GM12878 (cell line): ENCODE results near the gene CHN2. TPM values are rescaled to one million over a fixed set of nuclear protein-coding genes. Genes with fewer than 3 reads are reported as not detected.

Experiments
- ATAC-seq: fragments of 200-7000 bp; cut with Tn5 transposase; 3 replicates; pipeline ENCODE4 v1.9.1; 2020; ENCODE audit warnings: mild to moderate bottlenecking, moderate library complexity
- BruUV-seq: library from RNA; stranded (reverse); fragments of 400-500 nt; replicated peaks from 2 replicates; lab custom pipeline; 2021; lab: Mats Ljungman, UMichigan
- CTCF ChIA-PET: fragments of 300-600 bp; sonication (Branson Sonifier 250); formaldehyde crosslinking; extraction: SDS; loops from one replicate; lab custom pipeline; 2021; ENCODE audit warnings: inconsistent platforms; lab: Yijun Ruan, JAX
- POLR2A ChIA-PET: fragments of 350-600 bp; formaldehyde crosslinking; extraction: SDS; loops from one replicate; lab custom pipeline; 2021; ENCODE audit warnings: inconsistent platforms; lab: Charles Lee
- RAD21 ChIA-PET: fragments of 300-600 bp; sonication (Branson Sonifier 250); formaldehyde crosslinking; loops from one replicate; lab custom pipeline; 2023; ENCODE audit warnings: antibody characterized with exemption; ENCODE audit not compliant: unreplicated experiment; lab: Charles Lee
- SMC1A ChIA-PET: fragments of 300-600 bp; sonication (Branson Sonifier 250); formaldehyde crosslinking; loops from one replicate; lab custom pipeline; 2023; ENCODE audit not compliant: unreplicated experiment, uncharacterized antibody; lab: Charles Lee
- DNase-seq: peaks from one replicate; pipeline ENCODE4 v3.0.0-alpha.2; 2011; ENCODE audit warnings: low read depth, low spot score
- FAIRE-seq: peaks from 3 replicates; lab custom pipeline; 2011; peaks lifted over from hg19 to GRCh38; lab: Jason Lieb, UNC
- H2AFZ ChIP-seq: 2 replicates; pipeline ENCODE4 v1.6.0; 2011; ENCODE audit warnings: low read depth, low read length, control low read depth; ENCODE audit not compliant: control insufficient read depth
- H3K27ac ChIP-seq: 2 replicates; pipeline ENCODE4 v1.5.1; 2011; ENCODE audit warnings: control low read depth; ENCODE audit not compliant: control insufficient read depth, insufficient read depth
- H3K27me3 ChIP-seq, 2 experiments: replicated peaks in 1 of 2; 2 replicates each; pipeline versions ENCODE4 v1.6.0 to v1.6.1; 2011; ENCODE audit warnings: low read length in 1 of 2; ENCODE audit not compliant: control insufficient read depth in 2 of 2, insufficient read depth in 2 of 2
- H3K36me3 ChIP-seq, 2 experiments: 2 replicates each; pipeline ENCODE4 v1.5.1; 2011; ENCODE audit warnings: low read length in 1 of 2; ENCODE audit not compliant: control insufficient read depth in 2 of 2, insufficient read depth in 2 of 2
- H3K4me1 ChIP-seq: 2 replicates; pipeline ENCODE4 v1.6.1; 2011; ENCODE audit warnings: mild to moderate bottlenecking, low read length, moderate library complexity, mixed read lengths; ENCODE audit not compliant: control insufficient read depth, insufficient read depth
- H3K4me2 ChIP-seq: 2 replicates; pipeline ENCODE4 v1.6.0; 2011; ENCODE audit warnings: control low read depth; ENCODE audit not compliant: control insufficient read depth, insufficient read depth
- H3K4me3 ChIP-seq: fragments of 200-600 bp; sonication (generic); 2 replicates; pipeline ENCODE4 v1.5.1; 2016
- H3K79me2 ChIP-seq: 2 replicates; pipeline ENCODE4 v1.6.0; 2011; ENCODE audit warnings: low read length; ENCODE audit not compliant: control insufficient read depth, insufficient read depth
- H3K9ac ChIP-seq: 2 replicates; pipeline ENCODE4 v1.8.0; 2011; ENCODE audit warnings: low read length, control low read depth, mixed read lengths; ENCODE audit not compliant: control insufficient read depth, insufficient read depth
- H3K9me3 ChIP-seq: replicated peaks from 3 replicates; pipeline ENCODE4 v1.5.1; 2011; ENCODE audit warnings: mild to moderate bottlenecking, low read length; ENCODE audit not compliant: control insufficient read depth, insufficient read depth
- H4K20me1 ChIP-seq: 2 replicates; pipeline ENCODE4 v1.6.0; 2011; ENCODE audit not compliant: control insufficient read depth, insufficient read depth
- BRCA1 ChIP-seq: IDR thresholded peaks from 2 replicates; pipeline ENCODE4 v1.6.1; 2011; ENCODE audit warnings: low read depth, low read length, improper control_type of control experiment
- CHD4 ChIP-seq: fragments of 200-600 bp; sonication (generic); IDR thresholded peaks from 2 replicates; pipeline ENCODE4 v1.6.1; 2016; ENCODE audit warnings: mild to moderate bottlenecking
- EGR1 ChIP-seq, 2 experiments: IDR thresholded peaks; 1 replicate in 1 of 2; 2 replicates in 1 of 2; pipeline ENCODE4 v1.6.1; 2011 to 2012; ENCODE audit warnings: low read depth in 2 of 2, low read length in 2 of 2, borderline replicate concordance in 1 of 2, mild to moderate bottlenecking in 1 of 2, moderate library complexity in 1 of 2
- HDAC2 ChIP-seq: fragments of 200-600 bp; sonication (generic); IDR thresholded peaks from 2 replicates; pipeline ENCODE4 v1.6.1; 2017
- MEF2A ChIP-seq: IDR thresholded peaks from 2 replicates; pipeline ENCODE4 v1.6.1; 2011; ENCODE audit warnings: low read depth, mild to moderate bottlenecking, low read length, moderate library complexity; ENCODE audit not compliant: insufficient read depth
- MTA2 ChIP-seq: fragments of 450-650 bp; IDR thresholded peaks from 2 replicates; pipeline ENCODE4 v1.6.1; 2016; ENCODE audit warnings: low read depth, mild to moderate bottlenecking, moderate library complexity
- MYB ChIP-seq: fragments of 150-350 bp; IDR thresholded peaks from 2 replicates; pipeline ENCODE4 v1.6.1; 2014; ENCODE audit warnings: mild to moderate bottlenecking, low read depth, low read length, borderline replicate concordance
- POLR2AphosphoS2 ChIP-seq: IDR thresholded peaks from 2 replicates; pipeline ENCODE4 v1.6.1; 2011; ENCODE audit warnings: low read depth, mild to moderate bottlenecking, low read length, improper control_type of control experiment, moderate library complexity
- POU2F2 ChIP-seq: IDR thresholded peaks from 3 replicates; pipeline ENCODE4 v1.6.1; 2011; ENCODE audit warnings: low read depth, mild to moderate bottlenecking, low read length, borderline replicate concordance
- RELA ChIP-seq: fragments of 450-650 bp; IDR thresholded peaks from 2 replicates; pipeline ENCODE4 v1.8.0; 2014; ENCODE audit warnings: borderline replicate concordance; ENCODE audit not compliant: partially characterized antibody
- SIX5 ChIP-seq: IDR thresholded peaks from 2 replicates; pipeline ENCODE4 v1.6.1; 2011; ENCODE audit warnings: mild to moderate bottlenecking, low read depth, low read length, moderate library complexity; ENCODE audit not compliant: severe bottlenecking
- STAT1 ChIP-seq: fragments of 450-650 bp; conservative IDR thresholded peaks from 2 replicates; pipeline ENCODE4 v1.6.1; 2014; ENCODE audit warnings: antibody characterized with exemption, mild to moderate bottlenecking
- TAF1 ChIP-seq: IDR thresholded peaks from 2 replicates; pipeline ENCODE4 v1.6.1; 2011; ENCODE audit warnings: mild to moderate bottlenecking, low read depth, low read length, borderline replicate concordance
- TCF3 ChIP-seq: IDR thresholded peaks from 2 replicates; pipeline ENCODE4 v1.6.1; 2012; ENCODE audit warnings: low read depth, mild to moderate bottlenecking, low read length, borderline replicate concordance; ENCODE audit not compliant: insufficient read depth
- YBX1 ChIP-seq: fragments of 450-650 bp; IDR thresholded peaks from 2 replicates; pipeline ENCODE4 v1.6.1; 2016; ENCODE audit warnings: antibody characterized with exemption
- WGBS: methylation state at CpG from one replicate; pipeline ENCODE4 v1.1.6; 2016; ENCODE audit warnings: low lambda C conversion rate; ENCODE audit not compliant: insufficient replicate concordance, insufficient coverage; ENCODE audit errors: missing lambda C conversion rate; 5-methylcytosine and 5-hydroxymethylcytosine counted together
- in situ Hi-C: fragments of 300-500 bp; cut with MboI; formaldehyde crosslinking; loops from 9 replicates; pipeline ENCODE4 v1.14.3; 2018; ENCODE audit warnings: mixed read lengths
- intact Hi-C: fragments of 100-400 bp; cut with micrococcal nuclease; formaldehyde crosslinking; loops from one replicate; pipeline ENCODE4 v1.14.2; 2022; ENCODE audit not compliant: unreplicated experiment
- polyA plus RNA-seq, 11 experiments: library from polyadenylated mRNA; depleted of rRNA in 4 of 11; unstranded in 6 of 11; stranded (reverse) in 5 of 11; fragments of >200 nt; fragmentation: Nextera tagmentation in 4 of 11; fragmentation: Illumina TruSeq in 1 of 11; extraction: Ambion mirVana in 4 of 11; extraction: Trizol in 1 of 11; gene quantifications; 1 replicate in 1 of 11; 2 replicates in 10 of 11; pipeline versions ENCODE4 v1.2.1 to v1.2.3, GENCODE V29; 2011 to 2016; ENCODE audit warnings: inconsistent platforms in 2 of 11, missing spikeins in 2 of 11, low read depth in 1 of 11
- total RNA-seq, 4 experiments: library from RNA; depleted of rRNA in 3 of 4; stranded (reverse); fragments of >200 nt in 3 of 4; fragmentation: Illumina TruSeq in 1 of 4; extraction: Trizol in 1 of 4; gene quantifications; 2 replicates each; pipeline versions ENCODE4 v1.2.1 to v1.2.3, GENCODE V29; 2013 to 2021
- TF ChIP-seq, protein P1 (sequence below): IDR thresholded peaks from 2 replicates; pipeline ENCODE4 v1.6.1; 2012; ENCODE audit warnings: low read depth, low read length, improper control_type of control experiment
- TF ChIP-seq, protein P2 (sequence below): IDR thresholded peaks from 2 replicates; pipeline ENCODE4 v1.6.1; 2011; ENCODE audit warnings: borderline replicate concordance, low read depth, mild to moderate bottlenecking, moderate library complexity, low read length; ENCODE audit not compliant: insufficient read depth, poor library complexity, severe bottlenecking
- TF ChIP-seq, protein P3 (sequence below): fragments of 450-650 bp; formaldehyde crosslinking; IDR thresholded peaks from 2 replicates; pipeline ENCODE4 v1.4.0; 2020; ENCODE audit warnings: mild to moderate bottlenecking, moderate library complexity

The CHN2 gene
- total and polyA plus RNA-seq, 10 of the 15 experiments (the other 5 are each of a cell fraction or from before 2014, with no cell fraction given): 0.11 to 3.8 (median 0.37) TPM; not detected in 2

DNA sequence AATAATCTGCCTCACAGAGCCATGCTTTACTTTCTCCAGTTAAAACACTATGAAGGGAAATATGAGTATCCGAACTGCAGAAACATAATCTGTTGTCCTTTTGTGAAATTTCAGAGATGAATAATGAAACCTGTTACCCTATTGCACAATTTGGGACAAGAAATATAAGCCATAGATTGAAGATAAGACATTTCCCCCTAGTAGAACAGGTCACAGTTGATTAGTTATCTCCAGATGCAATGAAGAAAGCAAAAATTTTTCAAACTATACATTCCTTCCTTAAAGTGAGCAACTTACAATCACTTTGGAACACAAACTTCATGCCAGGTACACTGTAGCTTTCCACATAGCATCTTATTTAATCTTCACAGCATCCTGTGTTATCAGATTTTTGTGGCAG is 2.3 kb upstream of the CHN2 start (continued):
- TF ChIP-seq CHD4: no peak
- no peak for TF ChIP-seq POLR2AphosphoS2
- TF ChIP-seq, protein P1, sequence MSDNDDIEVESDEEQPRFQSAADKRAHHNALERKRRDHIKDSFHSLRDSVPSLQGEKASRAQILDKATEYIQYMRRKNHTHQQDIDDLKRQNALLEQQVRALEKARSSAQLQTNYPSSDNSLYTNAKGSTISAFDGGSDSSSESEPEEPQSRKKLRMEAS: no peak
- no peak for TF ChIP-seq SIX5
- TF ChIP-seq, protein P2, sequence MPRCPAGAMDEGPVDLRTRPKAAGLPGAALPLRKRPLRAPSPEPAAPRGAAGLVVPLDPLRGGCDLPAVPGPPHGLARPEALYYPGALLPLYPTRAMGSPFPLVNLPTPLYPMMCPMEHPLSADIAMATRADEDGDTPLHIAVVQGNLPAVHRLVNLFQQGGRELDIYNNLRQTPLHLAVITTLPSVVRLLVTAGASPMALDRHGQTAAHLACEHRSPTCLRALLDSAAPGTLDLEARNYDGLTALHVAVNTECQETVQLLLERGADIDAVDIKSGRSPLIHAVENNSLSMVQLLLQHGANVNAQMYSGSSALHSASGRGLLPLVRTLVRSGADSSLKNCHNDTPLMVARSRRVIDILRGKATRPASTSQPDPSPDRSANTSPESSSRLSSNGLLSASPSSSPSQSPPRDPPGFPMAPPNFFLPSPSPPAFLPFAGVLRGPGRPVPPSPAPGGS: no peak
- TF ChIP-seq MEF2A: no peak
- TF ChIP-seq TAF1: no peak

DNA sequence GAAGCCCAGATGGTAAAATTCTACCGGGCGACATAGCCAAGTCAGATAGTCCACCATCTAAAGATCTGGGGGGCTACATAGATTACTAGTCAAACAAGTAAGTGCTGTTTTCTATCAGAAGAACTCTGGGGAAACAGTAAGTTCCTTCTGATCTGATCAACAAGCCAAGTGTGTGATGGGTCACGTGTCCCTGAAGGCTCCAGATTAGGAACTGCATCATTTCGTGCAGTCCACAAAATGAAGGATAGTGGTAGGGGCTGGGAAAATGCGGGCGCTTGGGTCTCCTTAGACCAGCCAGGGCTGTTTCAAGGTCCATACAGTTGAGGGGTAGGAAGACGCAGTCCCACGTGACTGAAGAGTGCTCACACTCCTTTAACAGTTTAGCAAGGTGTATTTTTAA is 1.8 kb upstream of the CHN2 start:
- no peak overlapping the region for H2AFZ ChIP-seq
- H3K4me3 ChIP-seq: no peak overlapping the region
- ChIA-PET POLR2A (no interaction called here), RAD21 (no interaction called here), CTCF (no interaction called here), SMC1A (interaction anchor here (5.4 kb wide), 1 partner anchor 217 kb away, joined by 77 read pairs; no protein-coding TSS in a partner anchor)
- no peak for FAIRE-seq
- no peak overlapping the region for H3K27ac ChIP-seq
- peaks cover 3 to 16% of the 10 kb centered on the region in 2 experiments for H3K27me3 ChIP-seq
- no peaks in the 10 kb centered on the region for H3K4me1 ChIP-seq
- no peaks in the 10 kb centered on the region for H3K79me2 ChIP-seq
- no peak overlapping the region for H3K9ac ChIP-seq
- H3K4me2 ChIP-seq: no peak overlapping the region
- DNase-seq: no peak
- in situ Hi-C loops: loop anchor here (5.0 kb wide), 1 partner anchor 214 kb away; no protein-coding TSS in a partner anchor
- H3K36me3 ChIP-seq: no peaks in the 10 kb centered on the region
- no TSS peak for BruUV-seq
- intact Hi-C loops: no loop called here
- no peaks in the 10 kb centered on the region for H4K20me1 ChIP-seq
- 54% methylated on average over 8 of the region's 8 CpGs for WGBS
- ATAC-seq: no peak
- H3K9me3 ChIP-seq: no peaks in the 10 kb centered on the region
- no peak for TF ChIP-seq TCF3
- no peak for TF ChIP-seq POU2F2
- TF ChIP-seq BRCA1: no peak
- TF ChIP-seq EGR1 (IDR thresholded peaks at IDR 0.05; ENCODE audit: borderline replicate concordance in 1 of 2, low read depth in 2 of 2, low read length in 2 of 2): no peak
- no peak for TF ChIP-seq MYB
- TF ChIP-seq, protein P1: no peak
- TF ChIP-seq, protein P3, sequence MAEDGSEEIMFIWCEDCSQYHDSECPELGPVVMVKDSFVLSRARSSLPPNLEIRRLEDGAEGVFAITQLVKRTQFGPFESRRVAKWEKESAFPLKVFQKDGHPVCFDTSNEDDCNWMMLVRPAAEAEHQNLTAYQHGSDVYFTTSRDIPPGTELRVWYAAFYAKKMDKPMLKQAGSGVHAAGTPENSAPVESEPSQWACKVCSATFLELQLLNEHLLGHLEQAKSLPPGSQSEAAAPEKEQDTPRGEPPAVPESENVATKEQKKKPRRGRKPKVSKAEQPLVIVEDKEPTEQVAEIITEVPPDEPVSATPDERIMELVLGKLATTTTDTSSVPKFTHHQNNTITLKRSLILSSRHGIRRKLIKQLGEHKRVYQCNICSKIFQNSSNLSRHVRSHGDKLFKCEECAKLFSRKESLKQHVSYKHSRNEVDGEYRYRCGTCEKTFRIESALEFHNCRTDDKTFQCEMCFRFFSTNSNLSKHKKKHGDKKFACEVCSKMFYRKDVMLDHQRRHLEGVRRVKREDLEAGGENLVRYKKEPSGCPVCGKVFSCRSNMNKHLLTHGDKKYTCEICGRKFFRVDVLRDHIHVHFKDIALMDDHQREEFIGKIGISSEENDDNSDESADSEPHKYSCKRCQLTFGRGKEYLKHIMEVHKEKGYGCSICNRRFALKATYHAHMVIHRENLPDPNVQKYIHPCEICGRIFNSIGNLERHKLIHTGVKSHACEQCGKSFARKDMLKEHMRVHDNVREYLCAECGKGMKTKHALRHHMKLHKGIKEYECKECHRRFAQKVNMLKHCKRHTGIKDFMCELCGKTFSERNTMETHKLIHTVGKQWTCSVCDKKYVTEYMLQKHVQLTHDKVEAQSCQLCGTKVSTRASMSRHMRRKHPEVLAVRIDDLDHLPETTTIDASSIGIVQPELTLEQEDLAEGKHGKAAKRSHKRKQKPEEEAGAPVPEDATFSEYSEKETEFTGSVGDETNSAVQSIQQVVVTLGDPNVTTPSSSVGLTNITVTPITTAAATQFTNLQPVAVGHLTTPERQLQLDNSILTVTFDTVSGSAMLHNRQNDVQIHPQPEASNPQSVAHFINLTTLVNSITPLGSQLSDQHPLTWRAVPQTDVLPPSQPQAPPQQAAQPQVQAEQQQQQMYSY (CRISPR knock-in tag): no peak
- TF ChIP-seq RELA: no peak
- no peak for TF ChIP-seq YBX1
- TF ChIP-seq HDAC2: no peak
- no peak for TF ChIP-seq MTA2
- no peak for TF ChIP-seq STAT1
